CD4-positive, alpha-beta T cell (primary cell): ENCODE data around the gene KCNH1. TPM values are rescaled to one million over a fixed set of nuclear protein-coding genes. Genes with fewer than 3 reads are reported as not detected.
"Not testable (repeated sequence)": the region's sequence is repeated elsewhere in the genome, so short reads cannot be mapped to it uniquely, and the experiment has no call there.

ENCODE experiments used
- ATAC-seq: fragments of 200-7000 bp; cut with Tn5 transposase; one replicate; pipeline ENCODE4 v1.10.0; 2022; ENCODE audit warnings: mild to moderate bottlenecking; ENCODE audit not compliant: poor library complexity
- CTCF ChIA-PET: fragments of 350-600 bp; sonication (Branson Sonifier 250); formaldehyde crosslinking; loops from one replicate; lab custom pipeline; 2021; ENCODE audit warnings: antibody characterized with exemption, inconsistent platforms; lab: Charles Lee
- POLR2A ChIA-PET: fragments of 350-600 bp; sonication (Branson Sonifier 250); formaldehyde crosslinking; loops from one replicate; lab custom pipeline; 2021; ENCODE audit warnings: antibody characterized with exemption, inconsistent platforms; lab: Charles Lee
- DNase-seq, 14 experiments: peaks; one replicate each; pipeline ENCODE4 v3.0.0-alpha.2; 2013 to 2020; ENCODE audit warnings: mixed read lengths in 2 of 14
- H3K27ac ChIP-seq, 2 donors: one replicate each; pipeline versions ENCODE4 v1.5.1 to v1.7.0; 2013; ENCODE audit warnings: low read length in 2 of 2, low read depth in 1 of 2, mild to moderate bottlenecking in 1 of 2
- H3K27me3 ChIP-seq, 2 experiments: 1 replicate in 1 of 2; 2 replicates in 1 of 2; pipeline versions ENCODE4 v1.6.1 to v1.7.0; 2013; ENCODE audit warnings: low read length in 2 of 2, control low read depth in 1 of 2, mild to moderate bottlenecking in 1 of 2, moderate library complexity in 1 of 2; ENCODE audit not compliant: insufficient read depth in 2 of 2, control insufficient read depth in 1 of 2
- H3K36me3 ChIP-seq: one replicate; pipeline ENCODE4 v1.6.1; 2013; ENCODE audit warnings: low read length, control low read depth; ENCODE audit not compliant: insufficient read depth
- H3K4me1 ChIP-seq: one replicate; pipeline ENCODE4 v1.6.1; 2013; ENCODE audit warnings: low read length, control low read depth; ENCODE audit not compliant: insufficient read depth
- H3K4me3 ChIP-seq: one replicate; pipeline ENCODE4 v1.5.1; 2013; ENCODE audit warnings: mild to moderate bottlenecking, low read length, moderate library complexity
- H3K9me3 ChIP-seq, 2 experiments: 1 replicate in 1 of 2; 2 replicates in 1 of 2; pipeline versions ENCODE4 v1.6.1 to v1.7.0; 2013; ENCODE audit warnings: low read length in 2 of 2, mild to moderate bottlenecking in 2 of 2, control low read depth in 1 of 2, moderate library complexity in 1 of 2; ENCODE audit not compliant: control insufficient read depth in 1 of 2, insufficient read depth in 1 of 2
- H3K27ac Mint-ChIP-seq: one replicate; pipeline ENCODE4 v1.8.0; 2020; ENCODE audit warnings: mixed read lengths
- H3K27me3 Mint-ChIP-seq: one replicate; pipeline ENCODE4 v1.8.0; 2021; ENCODE audit warnings: mixed read lengths
- H3K36me3 Mint-ChIP-seq: one replicate; pipeline ENCODE4 v1.8.0; 2021; ENCODE audit warnings: low read depth, mixed read lengths
- H3K4me1 Mint-ChIP-seq: one replicate; pipeline ENCODE4 v1.8.0; 2021; ENCODE audit warnings: low read depth, mixed read lengths
- H3K4me3 Mint-ChIP-seq: one replicate; pipeline ENCODE4 v1.8.0; 2020; ENCODE audit warnings: mild to moderate bottlenecking, mixed read lengths
- H3K9me3 Mint-ChIP-seq: one replicate; pipeline ENCODE4 v1.8.0; 2020; ENCODE audit warnings: mixed read lengths
- intact Hi-C, 2 experiments: fragments of 100-400 bp; cut with DNase I in 1 of 2; cut with micrococcal nuclease in 1 of 2; formaldehyde crosslinking; loops; one replicate each; pipeline versions ENCODE4 v1.15.1 to v1.9.0; 2023 to 2025; cut with DNase I, micrococcal nuclease
- total RNA-seq, 174 experiments: library from RNA in 2 of 174; stranded (reverse) in 2 of 174; gene quantifications; one replicate each; pipeline ENCODE4 v1.2.3 and lab custom pipeline; 2021 to 2026
- TF ChIP-seq, protein P1 (sequence below): fragments of 200-600 bp; IDR thresholded peaks from one replicate; pipeline ENCODE4 v1.8.0; 2022; ENCODE audit warnings: antibody characterized with exemption, mild to moderate bottlenecking

KCNH1 gene
- total RNA-seq, 2 experiments from 2014 or later: not detected

DNA sequence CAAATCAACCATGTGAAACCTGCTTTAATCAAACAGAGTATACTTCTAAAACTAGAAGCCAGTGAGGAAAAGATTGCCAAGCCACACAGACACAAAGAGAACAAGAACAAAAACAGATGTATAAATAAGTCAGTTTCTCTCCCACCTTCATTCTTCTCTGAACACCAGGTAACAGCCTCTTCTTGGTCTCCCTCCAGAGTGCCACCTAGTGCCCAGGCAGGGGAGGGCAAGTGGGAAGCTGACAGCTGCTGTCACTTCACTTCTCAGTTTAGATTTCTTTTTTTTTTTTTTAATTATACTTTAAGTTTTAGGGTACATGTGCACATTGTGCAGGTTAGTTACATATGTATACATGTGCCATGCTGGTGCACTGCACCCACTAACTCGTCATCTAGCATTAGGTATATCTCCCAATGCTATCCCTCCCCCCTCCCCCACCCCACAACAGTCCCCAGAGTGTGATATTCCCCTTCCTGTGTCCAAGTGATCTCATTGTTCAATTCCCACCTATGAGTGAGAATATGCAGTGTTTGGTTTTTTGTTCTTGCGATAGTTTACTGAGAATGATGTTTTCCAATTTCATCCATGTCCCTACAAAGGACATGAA is 183.9 kb downstream of the KCNH1 start:
- H3K36me3 ChIP-seq, ATAC-seq, H3K4me3 ChIP-seq, H3K4me1 ChIP-seq, H3K27ac Mint-ChIP-seq, H3K27me3 Mint-ChIP-seq, CTCF ChIA-PET, H3K4me1 Mint-ChIP-seq, H3K27me3 ChIP-seq, H3K4me3 Mint-ChIP-seq, H3K9me3 Mint-ChIP-seq, H3K36me3 Mint-ChIP-seq, POLR2A ChIA-PET, H3K27ac ChIP-seq, H3K9me3 ChIP-seq: not testable (repeated sequence)
- DNase-seq: peak; percentile 8 to 48 (median 28)
- intact Hi-C loops: loop anchor here in 1 of 2 experiments (2.0 to 5.0 kb wide), 2 partner anchors 503 to 541 kb away; no protein-coding TSS in a partner anchor
- TF ChIP-seq, protein P1, sequence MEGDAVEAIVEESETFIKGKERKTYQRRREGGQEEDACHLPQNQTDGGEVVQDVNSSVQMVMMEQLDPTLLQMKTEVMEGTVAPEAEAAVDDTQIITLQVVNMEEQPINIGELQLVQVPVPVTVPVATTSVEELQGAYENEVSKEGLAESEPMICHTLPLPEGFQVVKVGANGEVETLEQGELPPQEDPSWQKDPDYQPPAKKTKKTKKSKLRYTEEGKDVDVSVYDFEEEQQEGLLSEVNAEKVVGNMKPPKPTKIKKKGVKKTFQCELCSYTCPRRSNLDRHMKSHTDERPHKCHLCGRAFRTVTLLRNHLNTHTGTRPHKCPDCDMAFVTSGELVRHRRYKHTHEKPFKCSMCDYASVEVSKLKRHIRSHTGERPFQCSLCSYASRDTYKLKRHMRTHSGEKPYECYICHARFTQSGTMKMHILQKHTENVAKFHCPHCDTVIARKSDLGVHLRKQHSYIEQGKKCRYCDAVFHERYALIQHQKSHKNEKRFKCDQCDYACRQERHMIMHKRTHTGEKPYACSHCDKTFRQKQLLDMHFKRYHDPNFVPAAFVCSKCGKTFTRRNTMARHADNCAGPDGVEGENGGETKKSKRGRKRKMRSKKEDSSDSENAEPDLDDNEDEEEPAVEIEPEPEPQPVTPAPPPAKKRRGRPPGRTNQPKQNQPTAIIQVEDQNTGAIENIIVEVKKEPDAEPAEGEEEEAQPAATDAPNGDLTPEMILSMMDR: peak; percentile 16

DNA sequence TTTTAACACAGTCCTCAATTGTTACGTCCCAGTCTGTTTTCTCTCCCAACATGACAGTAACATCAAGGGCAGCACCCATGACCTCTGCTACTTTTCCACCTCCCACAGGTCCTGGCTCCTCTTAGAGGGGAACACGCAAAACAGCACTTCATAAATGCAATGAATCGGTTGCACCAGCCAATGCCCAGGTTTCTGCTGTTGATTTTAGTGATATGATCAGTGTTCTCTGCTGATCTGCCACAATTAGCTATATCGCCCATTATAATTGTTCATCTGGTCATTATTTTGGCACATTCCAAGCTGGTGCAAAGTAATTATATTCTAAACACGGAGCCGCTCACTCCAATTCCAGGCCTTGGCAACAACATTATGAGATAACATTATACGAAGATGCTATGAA is 184.5 kb downstream of the KCNH1 start:
- POLR2A ChIA-PET: no interaction called here
- Mint-ChIP-seq H3K27me3 (no peaks in the 10 kb centered on the region), H3K4me3 (no peak overlapping the region), H3K4me1 (no peaks in the 10 kb centered on the region), H3K27ac (no peak overlapping the region), H3K36me3 (no peaks in the 10 kb centered on the region), H3K9me3 (no peaks in the 10 kb centered on the region)
- intact Hi-C loops: loop anchor here in 1 of 2 experiments (5.0 kb wide), 1 partner anchor 502 kb away; no protein-coding TSS in a partner anchor
- no peak overlapping the region for H3K4me3 ChIP-seq
- CTCF ChIA-PET: no interaction called here
- DNase-seq (no peak), ATAC-seq (no peak)
- no peaks in the 10 kb centered on the region for H3K4me1 ChIP-seq
- no peaks in the 10 kb centered on the region for H3K27me3 ChIP-seq
- no peaks in the 10 kb centered on the region for H3K36me3 ChIP-seq
- no peak overlapping the region for H3K27ac ChIP-seq
- no peaks in the 10 kb centered on the region for H3K9me3 ChIP-seq
- TF ChIP-seq, protein P1: no peak

DNA sequence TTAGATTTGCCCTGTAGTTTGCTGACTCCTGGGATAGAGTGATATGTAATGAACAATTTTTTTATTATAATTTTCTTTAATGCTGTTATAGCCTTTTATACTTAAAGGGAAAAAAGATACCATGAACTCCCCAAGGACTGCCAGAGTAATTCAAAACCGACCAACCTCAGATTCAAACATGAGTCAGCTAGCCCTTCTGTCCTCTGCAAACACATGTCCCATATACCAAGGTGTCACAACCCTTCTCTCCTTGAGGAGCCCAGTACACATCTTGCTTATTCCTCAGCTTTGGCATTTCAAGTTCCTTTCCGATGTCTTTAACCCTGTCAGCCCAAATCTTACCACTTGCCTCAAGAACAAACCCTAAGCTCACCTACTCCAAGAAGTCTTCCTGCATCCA is 184.9 kb downstream of the KCNH1 start:
- Histone ChIP-seq H3K4me3 (no peak overlapping the region), H3K4me1 (no peaks in the 10 kb centered on the region), H3K27ac (no peak overlapping the region), H3K27me3 (no peaks in the 10 kb centered on the region), H3K9me3 (no peaks in the 10 kb centered on the region), H3K36me3 (no peaks in the 10 kb centered on the region)
- Mint-ChIP-seq H3K27ac (no peak overlapping the region), H3K4me1 (no peaks in the 10 kb centered on the region), H3K36me3 (no peaks in the 10 kb centered on the region), H3K27me3 (no peaks in the 10 kb centered on the region), H3K4me3 (no peak overlapping the region), H3K9me3 (no peaks in the 10 kb centered on the region)
- intact Hi-C loops: loop anchor here in 1 of 2 experiments (5.0 kb wide), 1 partner anchor 502 kb away; no protein-coding TSS in a partner anchor
- ATAC-seq (no peak), DNase-seq (no peak)
- ChIA-PET POLR2A (no interaction called here), CTCF (no interaction called here)
- TF ChIP-seq, protein P1: no peak
